SK-N-SH (cell line): ENCODE results near the gene KCNH4. TPM values are rescaled to one million over a fixed set of nuclear protein-coding genes. Genes with fewer than 3 reads are reported as not detected.

ENCODE experiments used
- CTCF ChIA-PET: fragments of 300-600, 350-600 bp; formaldehyde crosslinking; extraction: SDS; loops from one replicate; lab custom pipeline; 2021; lab: Yijun Ruan, JAX
- POLR2A ChIA-PET: fragments of 350-600 bp; sonication (Branson Sonifier 250); formaldehyde crosslinking; extraction: SDS; loops from one replicate; lab custom pipeline; 2020; ENCODE audit warnings: antibody characterized with exemption, inconsistent platforms; lab: Yijun Ruan, JAX
- DNase-seq: peaks from one replicate; pipeline ENCODE4 v3.0.0; 2012
- H2AFZ ChIP-seq: fragments of 200-600 bp; sonication (generic); 2 replicates; pipeline ENCODE4 v1.8.1; 2016; ENCODE audit warnings: antibody characterized with exemption, mild to moderate bottlenecking, low read depth
- H3F3A ChIP-seq: fragments of 200-600 bp; sonication (generic); replicated peaks from 2 replicates; pipeline ENCODE3; 2016; ENCODE audit warnings: antibody characterized with exemption, mild to moderate bottlenecking; ENCODE audit not compliant: insufficient read depth
- H3K27ac ChIP-seq, 2 experiments: fragments of 200-500 bp in 1 of 2; fragments of 200-600 bp in 1 of 2; sonication (Bioruptor generic) in 1 of 2; sonication (generic), shearing (Covaris generic) in 1 of 2; 2 replicates each; pipeline versions ENCODE4 v1.5.1 to v1.6.1; 2014 to 2016; ENCODE audit warnings: low read depth in 2 of 2, inconsistent platforms in 1 of 2, low read length in 1 of 2, mild to moderate bottlenecking in 1 of 2, mixed read lengths in 1 of 2
- H3K27me3 ChIP-seq: fragments of 200-600 bp; sonication (generic), shearing (Covaris generic); 2 replicates; pipeline ENCODE4 v1.6.1; 2016; ENCODE audit warnings: mixed run types; ENCODE audit not compliant: insufficient read depth
- H3K36me3 ChIP-seq, 2 experiments: fragments of 200-500 bp in 1 of 2; fragments of 200-600 bp in 1 of 2; sonication (Bioruptor generic) in 1 of 2; sonication (generic) in 1 of 2; replicated peaks in 1 of 2; 2 replicates each; pipeline versions ENCODE3 to v1.5.1; 2014 to 2016; ENCODE audit warnings: low read length in 1 of 2, mild to moderate bottlenecking in 1 of 2; ENCODE audit not compliant: insufficient read depth in 2 of 2, control insufficient read depth in 1 of 2
- H3K4me1 ChIP-seq, 2 experiments: fragments of 200-500 bp in 1 of 2; fragments of 200-600 bp in 1 of 2; sonication (Bioruptor generic) in 1 of 2; sonication (generic), shearing (Covaris generic) in 1 of 2; 2 replicates each; pipeline versions ENCODE4 v1.5.1 to v1.6.1; 2014 to 2016; ENCODE audit warnings: low read depth in 1 of 2, low read length in 1 of 2, mixed run types in 1 of 2; ENCODE audit not compliant: insufficient read depth in 2 of 2, control insufficient read depth in 1 of 2
- H3K4me2 ChIP-seq: fragments of 200-600 bp; sonication (generic), shearing (Covaris generic); 2 replicates; pipeline ENCODE4 v1.6.1; 2017; ENCODE audit warnings: mixed run types
- H3K4me3 ChIP-seq, 2 experiments: fragments of 200-500 bp in 1 of 2; fragments of 200-600 bp in 1 of 2; sonication (Bioruptor generic) in 1 of 2; sonication (generic), shearing (Covaris generic) in 1 of 2; 2 replicates each; pipeline versions ENCODE4 v1.5.1 to v1.8.1; 2014 to 2016; ENCODE audit warnings: low read depth in 2 of 2, inconsistent platforms in 1 of 2, low read length in 1 of 2, mild to moderate bottlenecking in 1 of 2, mixed read lengths in 1 of 2, moderate library complexity in 1 of 2
- H3K79me2 ChIP-seq: fragments of 200-600 bp; sonication (generic); 2 replicates; pipeline ENCODE4 v1.8.1; 2017; ENCODE audit warnings: mild to moderate bottlenecking; ENCODE audit not compliant: insufficient read depth
- H3K9ac ChIP-seq: fragments of 200-600 bp; sonication (generic); 2 replicates; pipeline ENCODE4 v1.6.1; 2017; ENCODE audit warnings: mixed run types
- H3K9me2 ChIP-seq: fragments of 200-600 bp; sonication (generic); 2 replicates; pipeline ENCODE4 v1.6.1; 2017; ENCODE audit warnings: mixed run types
- H3K9me3 ChIP-seq: fragments of 200-600 bp; sonication (generic); 2 replicates; pipeline ENCODE4 v1.6.1; 2017; ENCODE audit warnings: mixed run types, mild to moderate bottlenecking, moderate library complexity
- H4K20me1 ChIP-seq: fragments of 200-600 bp; sonication (generic); 2 replicates; pipeline ENCODE4 v1.6.1; 2017; ENCODE audit warnings: mild to moderate bottlenecking, mixed run types; ENCODE audit not compliant: insufficient read depth
- CHD2 ChIP-seq: fragments of 150-350 bp; IDR thresholded peaks from 2 replicates; pipeline ENCODE4 v1.6.1; 2018; ENCODE audit warnings: low read length; ENCODE audit not compliant: partially characterized antibody
- CTCF ChIP-seq: fragments of 200-600 bp; sonication (generic); IDR thresholded peaks from 2 replicates; pipeline ENCODE4 v1.6.1; 2017; ENCODE audit warnings: antibody characterized with exemption, mild to moderate bottlenecking, moderate library complexity
- EP300 ChIP-seq, 2 experiments: IDR thresholded peaks; 2 replicates each; pipeline versions ENCODE4 v1.4.0 to v1.6.1; 2012; ENCODE audit warnings: borderline replicate concordance in 1 of 2, low read depth in 1 of 2, low read length in 1 of 2
- EZH2phosphoT487 ChIP-seq: fragments of 200-600 bp; sonication (generic); IDR thresholded peaks from 2 replicates; pipeline ENCODE4 v1.6.1; 2017; ENCODE audit warnings: low read depth, mixed run types, mild to moderate bottlenecking, antibody characterized with exemption, moderate library complexity, borderline replicate concordance
- FOSL2 ChIP-seq: IDR thresholded peaks from 2 replicates; pipeline ENCODE4 v1.4.0; 2012; ENCODE audit warnings: low read depth, mild to moderate bottlenecking, moderate library complexity, borderline replicate concordance
- FOXM1 ChIP-seq: IDR thresholded peaks from 2 replicates; pipeline ENCODE4 v1.4.0; 2012; ENCODE audit warnings: low read depth, mild to moderate bottlenecking
- GABPA ChIP-seq: IDR thresholded peaks from 2 replicates; pipeline ENCODE4 v1.4.0; 2012; ENCODE audit warnings: low read depth, mild to moderate bottlenecking
- GATA2 ChIP-seq: sonication (generic); formaldehyde crosslinking; IDR thresholded peaks from 2 replicates; pipeline ENCODE4 v1.5.0; 2020; ENCODE audit warnings: mild to moderate bottlenecking, missing genetic modification reagents
- IRF3 ChIP-seq: fragments of 150-350 bp; IDR thresholded peaks from 2 replicates; pipeline ENCODE4 v1.6.1; 2016; ENCODE audit warnings: mild to moderate bottlenecking, low read depth, low read length
- JUND ChIP-seq: IDR thresholded peaks from 2 replicates; pipeline ENCODE4 v1.4.0; 2012
- MAX ChIP-seq: IDR thresholded peaks from 2 replicates; pipeline ENCODE4 v1.4.0; 2012; ENCODE audit warnings: low read depth
- NRF1 ChIP-seq: IDR thresholded peaks from 2 replicates; pipeline ENCODE4 v1.6.1; 2012; ENCODE audit warnings: low read depth, mild to moderate bottlenecking, low read length
- PBX3 ChIP-seq: IDR thresholded peaks from 2 replicates; pipeline ENCODE4; 2012
- RCOR1 ChIP-seq: fragments of 150-350 bp; IDR thresholded peaks from 2 replicates; pipeline ENCODE4 v1.6.1; 2017; ENCODE audit warnings: antibody characterized with exemption, low read length
- REST ChIP-seq: IDR thresholded peaks from 2 replicates; pipeline ENCODE4 v1.6.1; 2012; ENCODE audit warnings: mild to moderate bottlenecking, low read depth, low read length, moderate library complexity
- SIN3A ChIP-seq: IDR thresholded peaks from 2 replicates; pipeline ENCODE4 v1.6.1; 2012; ENCODE audit warnings: low read depth, mild to moderate bottlenecking, low read length, moderate library complexity, borderline replicate concordance
- YY1 ChIP-seq: IDR thresholded peaks from 2 replicates; pipeline ENCODE4 v1.4.0; 2012; ENCODE audit warnings: low read depth, mild to moderate bottlenecking
- WGBS: methylation state at CpG from one replicate; pipeline ENCODE4 v1.1.6; 2017; ENCODE audit warnings: low lambda C conversion rate; 5-methylcytosine and 5-hydroxymethylcytosine counted together
- polyA plus RNA-seq, 3 experiments: library from polyadenylated mRNA; depleted of rRNA; stranded (reverse); fragments of >200 nt; gene quantifications; 2 replicates each; pipeline ENCODE4 v1.2.3, GENCODE V29; 2012

KCNH4 gene
- polyA plus RNA-seq, 1 of the 3 experiments (the other 2 are of a cell fraction): 0.46 TPM

- ChIA-PET CTCF (interaction anchor here (0.8 to 3.8 kb wide), 7 partner anchors 15 to 121 kb away, joined by 3 to 19 read pairs (median 3); partner anchors contain the start of gene KCNH4), POLR2A (no interaction called here)
- Histone ChIP-seq H2AFZ (no peak overlapping the region), H3K4me1 (peaks cover 0 to 12% of the 10 kb centered on the region in 2 experiments; a peak in 1 of 4 replicates), H3K4me2 (no peak overlapping the region), H3F3A (no peaks in the 10 kb centered on the region), H3K27me3 (no peaks in the 10 kb centered on the region), H3K36me3 (peaks cover 10 to 19% of the 10 kb centered on the region in 2 experiments), H3K9me3 (no peaks in the 10 kb centered on the region), H4K20me1 (no peaks in the 10 kb centered on the region), H3K4me3 (no peak overlapping the region), H3K9ac (no peak overlapping the region), H3K79me2 (no peaks in the 10 kb centered on the region), H3K27ac (no peak overlapping the region), H3K9me2 (no peaks in the 10 kb centered on the region)
- WGBS: 91% methylated on average over 5 of the region's 5 CpGs
- TF ChIP-seq RCOR1 (no peak), MAX (no peak), SIN3A (no peak), PBX3 (no peak), EP300 (IDR thresholded peaks at IDR 0.05; ENCODE audit: borderline replicate concordance in 1 of 2, low read depth in 1 of 2, low read length in 1 of 2) (no peak), JUND (no peak), YY1 (no peak), FOSL2 (no peak), CTCF (no peak), CHD2 (no peak), NRF1 (no peak), IRF3 (no peak), FOXM1 (no peak), GABPA (no peak), GATA2 (CRISPR knock-in tag) (no peak), REST (no peak), EZH2phosphoT487 (no peak)
- DNase-seq: no peak
Measured at GRCh38 chr17:42202696-42203095, 21.8 kb upstream of the KCNH4 start.
